Measurements from ENCODE around the gene EFS.
A peak's percentile ranks its signal among the peaks of the same experiment; 100 is the strongest.

Gene EFS

DNA sequence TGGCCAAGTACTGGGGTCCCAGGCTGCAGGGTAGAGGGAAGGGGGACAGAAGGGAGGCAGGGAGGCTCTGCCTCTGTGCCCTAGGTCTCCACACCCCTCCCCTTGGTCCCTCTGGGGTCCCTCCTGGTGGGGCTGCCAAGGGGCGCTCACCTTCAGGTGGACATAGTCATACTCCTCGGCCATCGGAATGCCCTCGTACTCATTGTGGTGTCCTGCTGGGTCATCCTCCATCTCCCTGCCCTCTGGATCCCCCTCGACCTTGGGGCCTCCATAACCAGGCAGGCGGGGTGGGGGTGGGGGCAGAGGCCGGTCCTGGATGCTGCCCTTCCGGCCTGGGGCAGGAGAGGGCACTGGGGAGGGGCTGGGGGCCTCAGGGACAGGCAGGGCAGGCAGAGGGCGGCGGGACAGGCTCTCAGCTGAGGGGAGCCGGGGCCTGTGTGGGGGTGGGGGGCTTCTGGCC, 5.8 kb downstream of the EFS start:
- FAIRE-seq (no peak), DNase-seq (ENCODE audit: low spot score) (no peak)

DNA sequence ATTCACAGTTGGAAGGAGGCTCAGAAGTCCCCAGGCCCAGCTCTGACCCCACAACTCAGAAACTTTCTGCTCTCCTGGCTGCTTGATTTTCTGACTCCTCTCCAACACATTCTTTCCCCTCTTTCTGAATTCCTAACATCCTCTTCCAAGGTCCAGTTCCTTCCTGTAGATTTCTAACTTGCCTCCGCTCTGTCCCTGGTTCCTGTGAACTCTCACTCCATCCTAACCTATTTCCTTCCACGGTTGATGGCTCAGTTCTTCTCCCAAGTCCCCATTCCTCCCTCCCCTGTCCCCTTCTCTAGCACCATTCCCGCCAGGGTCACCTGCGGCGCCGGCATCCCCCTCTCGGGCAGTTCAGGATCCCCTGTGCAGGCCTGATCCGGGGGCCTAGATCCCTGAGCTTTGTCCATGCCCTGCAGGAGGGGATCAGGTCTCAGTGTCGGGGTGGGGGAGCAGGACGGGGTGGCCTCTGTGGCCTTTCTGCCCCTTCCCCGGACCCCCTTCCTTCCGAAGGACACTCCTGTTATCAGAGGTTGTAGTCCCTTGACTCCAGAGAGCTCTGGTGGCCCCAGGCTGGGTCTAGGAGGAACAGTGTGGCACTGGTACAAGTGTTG, 6.3 kb downstream of the EFS start:
- no peak for DNase-seq (ENCODE audit: low spot score)
- FAIRE-seq: no peak

DNA sequence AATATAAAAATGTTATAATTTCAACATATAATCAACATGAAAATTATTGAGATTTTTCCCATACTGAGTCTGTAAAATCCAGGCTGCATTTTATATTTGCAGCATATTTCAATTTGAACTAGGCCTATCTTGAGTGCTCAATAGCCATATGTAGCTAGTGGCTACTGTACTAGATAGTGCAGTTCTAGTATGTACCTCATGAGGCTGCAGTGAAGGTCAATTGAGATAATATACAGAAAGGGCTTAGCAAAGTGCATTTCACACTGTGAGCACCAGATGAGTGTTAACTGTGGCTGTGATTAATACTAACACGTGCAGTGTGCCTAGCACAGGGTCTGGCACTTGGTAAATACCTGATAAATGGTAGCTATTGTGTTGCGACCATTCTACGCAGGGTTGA, 6.9 kb downstream of the EFS start:
- no peak for FAIRE-seq
- no peak for DNase-seq (ENCODE audit: low spot score)

DNA sequence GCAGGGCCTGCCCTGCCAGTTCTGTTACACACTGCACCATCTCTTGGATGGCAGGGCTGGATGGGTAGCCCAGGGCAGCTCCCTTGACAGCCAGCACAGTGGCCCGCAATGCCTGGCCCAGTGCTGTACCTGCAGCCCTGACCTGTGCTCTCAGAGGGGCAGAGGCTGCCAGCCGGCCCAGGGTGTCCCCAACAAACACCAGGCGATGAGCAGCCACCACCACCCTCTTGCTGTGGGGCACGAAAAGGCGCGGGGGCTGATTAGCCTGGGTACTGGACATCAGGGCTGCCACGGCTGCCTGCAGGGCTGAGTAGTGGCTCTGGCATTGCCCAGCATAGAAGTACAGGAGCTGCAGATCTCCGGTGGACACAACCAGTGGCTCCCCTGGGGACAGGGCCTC, 7.7 kb downstream of the EFS start:
- DNase-seq (ENCODE audit: low spot score) (no peak), FAIRE-seq (no peak)

DNA sequence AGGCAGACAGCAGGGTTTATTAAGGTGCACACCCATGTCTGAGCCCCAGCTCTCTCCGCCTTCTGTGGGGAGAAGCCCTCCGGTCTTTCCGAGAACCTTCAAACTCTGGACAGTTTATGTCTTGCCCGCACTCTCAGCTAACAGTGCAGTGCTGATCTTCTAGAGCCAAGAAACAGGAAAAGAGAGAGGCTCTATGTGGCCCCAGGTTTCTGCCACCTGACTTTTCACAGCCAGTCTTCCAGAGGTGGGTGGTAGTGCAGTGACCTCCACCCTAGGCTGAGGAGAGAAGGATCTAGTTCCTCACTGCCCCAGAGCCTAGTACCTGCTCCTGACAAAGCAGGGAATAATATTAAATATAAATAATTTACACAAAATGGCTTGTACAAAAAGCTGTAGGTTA, 8.3 kb downstream of the EFS start:
- DNase-seq (ENCODE audit: low spot score) (no peak), FAIRE-seq (no peak)

DNA sequence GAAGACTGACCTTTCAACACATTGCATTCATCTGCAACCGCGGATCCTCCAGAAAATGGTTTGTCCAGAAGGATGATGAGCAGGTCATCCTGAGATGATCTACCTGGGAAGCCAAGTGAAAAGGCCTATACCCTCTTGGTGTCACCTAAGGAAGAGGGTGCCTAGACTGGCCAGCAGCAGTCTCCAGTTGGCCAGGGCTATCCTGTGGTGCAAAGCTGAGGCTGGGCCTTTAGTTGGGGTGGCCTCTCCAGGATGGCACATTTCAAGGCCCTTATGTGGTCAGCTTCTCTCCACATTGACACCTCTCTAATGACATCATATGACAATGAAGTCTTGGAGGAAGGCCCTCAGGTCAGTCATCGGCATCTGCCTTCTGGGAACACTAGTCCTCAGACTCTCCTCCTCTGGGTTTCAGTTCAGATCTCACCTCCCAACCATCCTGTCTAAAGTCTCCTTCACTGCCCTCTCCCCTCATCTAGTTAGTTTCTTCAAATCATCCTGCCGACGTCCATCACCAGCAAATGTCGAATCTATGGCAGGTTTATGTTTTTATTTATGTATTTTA, 9.0 kb downstream of the EFS start:
- FAIRE-seq (no peak), DNase-seq (ENCODE audit: low spot score) (no peak)

DNA sequence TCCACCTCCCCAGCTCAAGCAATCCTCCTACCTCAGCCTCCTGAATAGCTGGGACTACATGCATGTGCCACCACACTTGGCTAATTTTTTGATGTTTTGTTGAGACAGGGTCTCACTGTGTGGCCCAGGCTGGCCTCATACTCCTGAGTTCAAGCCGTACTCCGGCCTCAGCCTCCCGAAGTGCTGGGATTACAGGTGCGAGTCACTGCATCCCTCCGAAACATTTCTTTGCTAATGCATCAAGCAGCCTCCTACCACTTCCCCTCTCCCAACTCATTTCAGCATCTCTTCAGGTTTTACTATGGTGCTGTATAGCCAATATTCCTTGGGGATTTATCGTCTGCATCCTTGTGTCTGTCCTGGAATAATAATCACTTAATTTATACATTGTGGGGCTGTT, 10.0 kb downstream of the EFS start:
- FAIRE-seq (no peak), DNase-seq (ENCODE audit: low spot score) (no peak)

DNA sequence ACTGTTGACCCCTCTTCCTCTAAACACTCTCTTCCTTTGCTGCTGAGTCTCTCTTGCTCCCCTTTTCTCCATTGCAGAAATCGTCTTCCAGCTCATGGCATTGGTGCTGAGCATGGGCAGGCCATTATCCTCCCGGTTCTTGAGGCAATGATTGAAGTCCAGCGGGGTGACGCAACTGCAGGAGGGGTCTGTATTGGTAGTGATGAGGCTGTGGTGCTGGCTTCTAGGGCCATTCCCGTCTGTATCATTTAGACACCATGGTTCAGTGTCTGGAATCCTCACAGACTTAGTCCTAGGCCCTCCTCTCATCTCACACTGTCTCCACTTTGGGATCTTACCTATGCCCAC, 11.6 kb downstream of the EFS start:
- FAIRE-seq (no peak), DNase-seq (ENCODE audit: low spot score) (no peak)

DNA sequence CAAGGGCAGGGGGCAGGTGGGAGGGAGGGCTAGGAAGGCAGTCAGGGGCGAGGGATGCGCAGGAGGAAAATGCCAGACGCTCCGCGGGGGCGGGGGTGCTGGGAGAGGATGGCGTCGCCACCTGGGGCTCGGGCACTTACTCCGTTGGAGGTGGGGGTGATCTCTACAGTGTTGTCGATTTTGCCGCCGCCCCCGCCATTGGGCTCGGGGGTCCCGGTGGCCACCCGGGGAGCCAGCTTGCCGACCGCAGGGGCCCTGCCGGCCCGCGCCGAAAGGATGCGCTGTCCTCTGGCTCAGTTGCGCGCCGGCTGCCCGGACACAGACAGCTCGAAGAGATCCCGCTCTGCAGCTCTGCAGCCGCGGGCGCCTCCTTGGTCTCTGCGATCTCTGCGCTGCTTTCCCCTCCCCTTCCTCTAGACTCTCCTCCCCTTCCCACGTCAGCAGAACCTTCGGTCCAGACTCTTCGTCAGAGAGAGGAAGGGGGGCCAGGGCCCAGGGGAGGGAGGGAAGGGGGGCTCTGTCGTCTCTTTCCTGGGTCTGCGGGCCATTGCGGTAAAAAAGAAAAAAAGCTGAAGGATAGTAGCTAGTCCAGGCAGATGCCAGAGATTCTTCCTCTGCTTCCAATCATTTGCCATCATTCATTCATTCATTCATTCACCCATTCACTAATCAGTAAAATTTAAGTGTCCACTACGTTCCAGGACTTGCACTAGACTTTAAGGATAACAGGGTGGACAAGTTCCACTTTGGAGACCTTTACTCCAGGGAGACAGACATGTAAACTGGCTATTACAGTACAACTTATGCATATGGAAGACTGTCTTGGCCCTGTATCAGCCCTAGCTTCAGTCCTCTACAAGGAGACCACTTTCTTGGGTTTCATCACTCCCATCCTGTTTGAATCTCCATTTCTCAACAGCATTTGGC, 12.2 kb downstream of the EFS start, which contains the start of gene SLC22A17:
Gene SLC22A17 (minus strand): TSS at position 382 of the 927 bp plus-strand sequence.
- DNase-seq (ENCODE audit: low spot score) (peak; percentile 93), FAIRE-seq (no peak)

DNA sequence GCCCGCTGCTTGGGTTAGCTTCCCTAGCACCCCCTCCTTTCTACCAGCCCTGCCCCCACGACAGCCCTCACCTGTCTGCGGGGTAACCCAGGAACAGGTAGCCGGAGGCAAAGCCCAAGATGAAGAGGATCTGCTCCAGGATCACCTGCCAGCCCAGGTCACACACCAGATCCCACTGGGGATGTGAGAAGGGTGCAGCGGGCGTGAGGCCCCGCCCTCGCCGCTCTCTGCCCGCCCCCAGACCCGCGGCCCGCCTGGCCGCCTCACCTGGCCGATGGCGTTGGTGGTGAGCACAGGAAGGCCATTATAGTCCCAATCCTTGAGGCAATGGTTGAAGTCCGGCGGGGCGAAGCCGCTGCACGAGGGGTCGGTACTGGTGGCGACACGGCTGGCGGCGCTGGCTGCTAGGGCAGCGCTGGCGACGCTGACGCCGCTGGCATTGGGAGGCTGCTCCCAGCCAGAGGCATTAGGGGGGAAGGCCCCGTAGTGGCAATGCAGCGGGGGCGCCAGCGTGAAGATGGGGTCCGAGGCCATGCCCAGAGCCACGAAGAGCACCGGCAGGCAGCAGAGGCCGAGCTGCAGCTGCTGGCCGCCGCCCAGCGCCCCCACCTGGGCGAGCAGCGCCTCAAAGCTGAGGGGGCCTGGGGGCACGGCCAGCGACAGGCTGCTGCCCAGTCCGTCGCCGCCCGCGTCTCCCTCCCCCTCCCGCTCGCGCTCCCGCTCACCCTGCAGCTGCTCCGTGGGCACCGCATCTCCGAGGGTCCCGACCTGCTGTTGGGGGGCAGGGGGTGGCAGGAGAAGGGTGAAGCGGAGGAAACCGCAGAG, 13.1 kb downstream of the EFS start:
- FAIRE-seq (no peak), DNase-seq (ENCODE audit: low spot score) (peak; percentile 53)

DNA sequence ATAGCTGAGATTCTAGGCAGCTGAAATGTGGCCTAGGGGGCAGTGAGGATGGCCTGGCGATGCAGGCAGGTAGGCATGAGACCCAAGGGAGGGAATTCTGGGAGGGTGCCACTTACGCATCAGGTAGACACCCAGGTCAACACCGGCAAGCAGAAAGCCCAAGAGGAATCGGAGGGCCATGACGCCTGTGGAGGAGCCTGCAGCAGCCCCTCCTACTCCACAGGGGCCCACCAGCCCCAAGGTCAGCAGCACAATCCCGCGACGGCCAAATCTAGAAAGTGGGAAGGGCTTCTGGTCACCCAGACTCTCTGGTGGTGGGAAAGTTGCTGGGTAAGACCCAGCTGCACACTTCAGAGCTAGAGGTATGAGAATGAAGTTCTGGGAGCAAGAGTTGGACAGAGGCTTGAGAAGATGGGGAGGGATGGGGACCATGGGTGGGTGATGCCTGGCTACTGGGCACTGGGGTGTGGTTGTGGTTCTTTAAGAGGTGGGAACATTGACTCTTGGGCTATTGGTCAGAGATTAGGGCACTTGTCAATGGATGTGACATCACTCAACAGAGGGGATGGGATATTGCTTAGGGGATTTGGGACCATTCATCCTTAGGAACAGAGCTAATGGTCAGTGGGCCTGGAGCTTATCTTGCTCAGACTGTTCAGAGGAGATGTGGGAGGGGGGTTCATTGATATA, 15.7 kb downstream of the EFS start:
- DNase-seq (ENCODE audit: low spot score): no peak
- no peak for FAIRE-seq

DNA sequence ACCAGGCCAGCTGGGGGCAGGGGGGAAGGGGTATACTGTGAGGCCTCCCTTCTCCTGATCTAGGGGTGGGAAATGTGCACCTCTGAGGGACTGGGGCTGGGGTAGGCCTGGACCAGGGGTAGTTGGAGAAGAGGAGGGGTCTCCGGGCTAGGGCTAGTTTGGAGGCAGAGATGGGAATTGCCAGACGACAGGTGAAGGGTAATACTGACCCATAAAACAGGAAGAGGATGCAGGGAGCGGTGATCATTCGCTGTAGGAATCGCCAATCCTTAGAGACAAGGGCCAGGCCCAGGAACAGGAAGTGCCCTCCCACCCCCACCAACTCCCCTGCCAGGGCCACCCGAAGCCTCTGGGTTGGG, 16.7 kb downstream of the EFS start:
- no peak for DNase-seq (ENCODE audit: low spot score)

DNA sequence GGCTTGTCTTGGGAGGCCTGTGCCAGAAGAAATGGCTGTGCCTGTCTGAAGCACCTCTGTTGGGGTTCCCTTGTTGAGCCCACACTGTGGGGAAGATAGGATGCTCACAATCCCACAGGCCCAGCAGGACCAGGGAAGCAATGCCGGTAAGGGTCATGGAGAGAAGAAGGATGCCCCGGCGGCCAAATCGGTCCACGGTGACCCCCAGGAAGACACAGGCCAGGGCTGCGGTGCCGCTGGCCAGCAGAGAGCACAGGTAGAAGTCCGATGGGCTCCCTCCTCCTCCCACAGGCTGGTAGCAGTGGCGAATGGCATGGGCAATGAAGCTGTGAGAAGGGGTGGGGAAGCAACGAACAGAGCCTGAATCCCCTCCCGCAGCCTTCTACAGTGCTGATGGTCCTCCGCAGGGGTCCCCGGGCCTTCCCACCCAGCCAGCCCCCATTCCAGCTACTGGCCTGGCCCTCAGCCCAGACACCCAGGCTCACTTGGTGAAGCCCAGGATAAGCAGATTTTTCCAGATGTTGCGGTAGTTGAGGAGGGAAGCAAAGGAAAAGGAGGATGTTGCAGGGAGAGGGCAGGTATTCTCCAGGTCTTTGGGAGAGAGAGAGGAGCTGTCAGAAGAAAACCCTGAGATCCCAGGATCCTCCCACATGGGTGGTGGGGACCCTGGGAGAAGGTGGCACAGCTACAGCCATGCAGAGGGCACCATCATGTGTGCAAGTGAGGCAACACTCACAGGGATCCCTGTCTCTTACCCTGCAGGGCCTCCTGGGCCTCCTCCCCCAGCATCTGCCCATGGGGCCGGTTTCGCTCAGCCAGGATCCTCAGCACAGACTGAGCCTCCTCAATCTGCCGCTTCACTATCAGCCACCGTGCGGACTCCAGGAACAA, 17.3 kb downstream of the EFS start:
- DNase-seq (ENCODE audit: low spot score): no peak
- no peak for FAIRE-seq

More for the DNA sequence above, 16.7 kb downstream of the EFS start:
- no peak for FAIRE-seq

DNA sequence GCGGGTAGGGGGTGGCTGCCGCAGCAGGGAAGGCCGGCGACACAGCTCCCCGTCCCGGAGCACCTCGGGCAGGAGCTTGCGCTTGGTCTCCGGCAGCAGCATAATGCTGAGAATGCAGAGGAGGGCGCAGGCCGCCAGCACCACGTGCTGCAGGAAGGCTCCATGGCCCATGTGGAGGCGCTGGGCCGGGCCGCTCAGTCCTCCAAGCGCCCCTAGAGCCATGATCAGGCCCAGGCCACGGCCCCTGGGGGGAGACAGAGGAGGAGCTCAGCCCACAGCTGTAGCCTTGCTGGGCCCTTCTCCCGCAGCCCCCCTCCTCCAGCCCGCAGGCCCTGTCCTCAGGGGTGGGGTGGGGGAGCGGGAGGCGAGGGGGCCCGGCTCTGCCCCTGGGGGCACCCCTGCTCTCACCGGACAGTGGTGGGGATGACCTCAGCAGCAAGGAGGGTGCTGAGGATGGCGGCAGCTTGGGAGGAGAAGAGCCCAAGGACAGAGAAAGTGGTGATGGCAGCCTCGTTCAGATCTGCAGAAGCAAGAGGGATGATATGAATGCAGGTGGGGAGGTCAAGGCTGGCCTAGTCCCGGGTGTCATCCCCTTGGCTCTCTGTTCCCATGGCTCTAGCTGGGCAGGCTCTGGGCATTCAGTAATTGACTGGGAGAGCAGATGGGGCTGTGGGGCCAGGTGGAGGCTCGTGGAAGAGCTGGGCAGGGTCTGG, 18.1 kb downstream of the EFS start:
- DNase-seq (ENCODE audit: low spot score): no peak
- no peak for FAIRE-seq

DNA sequence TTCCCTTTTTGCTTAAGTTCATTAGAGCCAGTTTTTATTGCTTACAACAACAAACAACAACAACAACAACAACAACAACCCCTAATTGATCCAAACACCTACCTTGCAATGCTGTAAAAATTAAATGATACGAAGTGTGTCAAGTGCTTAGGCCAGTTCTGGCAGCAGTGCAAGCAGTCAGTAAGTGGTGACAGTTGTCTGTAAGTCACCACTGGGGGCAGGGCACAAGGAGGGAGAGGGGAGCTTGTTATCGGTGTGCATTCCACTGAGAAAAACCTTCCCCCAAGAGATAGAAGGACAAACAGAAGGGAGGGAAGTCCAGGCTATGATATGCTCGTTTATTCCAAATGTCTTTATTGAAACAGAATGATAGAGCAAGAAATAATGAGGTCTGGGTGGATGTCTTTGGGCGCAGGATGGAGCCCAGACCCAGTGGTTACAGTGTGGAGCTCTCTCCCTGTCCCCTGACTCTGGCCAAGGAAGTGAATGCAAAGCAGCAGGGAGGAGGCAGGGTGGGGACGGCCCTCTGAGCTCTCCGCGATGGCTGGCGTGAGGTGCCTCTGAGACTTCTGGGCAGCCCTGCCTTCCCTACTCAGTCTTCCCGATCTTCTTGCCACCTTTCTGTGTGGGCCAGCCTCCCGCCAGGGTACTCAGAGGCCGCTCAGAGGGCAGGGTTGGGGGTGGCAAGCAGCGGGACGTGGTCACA, 18.8 kb downstream of the EFS start:
- DNase-seq (ENCODE audit: low spot score) (no peak), FAIRE-seq (no peak)

DNA sequence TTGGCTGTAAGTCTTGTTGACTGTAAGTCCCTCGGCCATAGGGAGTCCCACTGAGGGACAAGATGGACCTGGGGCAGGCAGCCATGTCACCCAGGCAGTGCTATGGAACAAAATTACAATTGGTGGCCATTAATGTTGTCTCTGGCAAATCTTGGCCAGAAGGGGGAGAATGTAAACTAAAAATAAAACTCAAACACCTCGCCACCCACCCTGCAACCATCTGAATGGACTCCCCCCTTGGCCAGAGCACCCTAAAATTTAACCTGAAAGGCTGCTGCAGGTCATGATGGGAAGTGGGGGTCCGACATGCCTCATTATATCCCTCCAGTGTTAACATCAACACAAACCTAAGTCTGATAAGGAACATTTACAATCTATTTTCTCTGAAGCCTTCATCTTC, 20.5 kb downstream of the EFS start:
- no peak for FAIRE-seq
- no peak for DNase-seq (ENCODE audit: low spot score)

DNA sequence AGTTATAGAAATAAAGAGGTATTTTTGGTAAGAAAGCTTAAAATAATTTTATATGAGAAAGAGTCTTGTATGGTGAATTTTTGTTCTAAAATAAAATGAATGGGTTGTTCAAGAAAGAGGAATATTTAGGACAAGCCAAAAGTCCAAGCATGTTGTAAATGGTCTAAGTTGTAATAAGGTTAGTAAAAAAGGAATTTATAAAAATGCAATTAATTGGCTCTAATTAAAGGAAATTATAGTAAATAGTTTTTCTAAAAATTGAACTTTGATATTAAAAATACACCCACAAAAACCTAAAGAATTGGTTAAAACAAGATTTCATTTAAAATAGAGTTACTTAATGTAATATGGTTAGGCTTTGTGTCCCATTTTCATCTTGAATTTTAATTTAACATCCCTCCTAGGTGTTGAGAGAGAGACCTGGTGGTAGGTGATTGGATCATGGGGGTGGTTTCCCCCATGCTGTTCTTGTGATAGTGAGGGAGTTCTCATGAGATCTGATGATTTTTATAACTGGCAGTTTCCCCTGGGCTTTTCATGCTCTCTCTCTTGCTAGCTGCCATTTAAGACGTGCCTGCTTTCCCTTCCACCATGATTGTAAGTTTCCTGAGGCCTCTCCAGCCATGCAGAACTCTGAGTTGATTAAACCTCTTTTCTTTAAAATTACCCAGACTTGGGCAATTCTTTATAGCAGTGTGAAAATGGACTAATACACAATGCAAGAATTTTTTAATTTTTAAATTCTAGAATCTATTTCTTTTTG, 25.3 kb downstream of the EFS start:
- FAIRE-seq: no peak
- DNase-seq (ENCODE audit: low spot score): no peak

DNA sequence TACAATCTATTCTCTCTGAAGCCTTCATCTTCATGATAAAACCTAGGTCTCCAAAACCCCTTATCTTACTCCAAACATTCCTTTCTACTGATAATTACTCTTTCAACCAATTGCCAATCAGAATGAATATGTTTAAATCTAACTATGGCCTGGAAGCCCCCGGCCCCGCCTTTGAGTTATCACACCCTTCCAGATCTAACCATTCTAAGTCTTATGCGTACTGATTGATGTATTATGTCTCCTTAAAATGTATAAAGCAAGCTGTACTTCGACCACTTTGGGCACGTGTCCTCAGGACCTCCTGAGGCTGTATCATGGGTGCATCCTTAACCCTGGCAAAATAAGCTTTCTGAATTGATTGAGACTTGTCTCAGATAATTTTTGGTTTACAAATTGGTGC, 29.3 kb downstream of the EFS start:
- DNase-seq (ENCODE audit: low spot score) (no peak), FAIRE-seq (no peak)

Measured in urothelium cell line (cell line).